ENCODE data around the gene ITCH.

DNA sequence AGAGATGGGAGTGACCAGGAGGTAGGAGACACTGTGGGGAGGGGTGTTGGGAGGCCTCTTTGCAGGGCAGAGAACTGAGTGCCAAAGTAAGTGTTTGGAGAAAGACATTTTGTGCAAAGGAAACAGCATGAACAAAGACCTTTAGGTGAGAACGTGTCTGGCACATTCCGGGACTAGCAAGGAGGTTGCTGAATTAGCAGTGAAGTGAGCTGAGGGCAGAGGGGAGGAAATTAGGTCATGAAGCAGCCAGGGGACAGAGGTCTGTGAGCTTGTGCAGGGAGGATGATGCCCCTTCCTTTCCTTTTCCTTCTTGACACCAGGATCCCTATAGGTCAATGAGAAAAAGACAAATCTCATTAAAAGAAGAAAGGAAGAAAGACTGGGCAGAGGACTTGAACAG lies 38.5 kb upstream of the ITCH start:
- TF ChIP-seq EZH2 (IDR thresholded peaks at IDR 0.05; ENCODE audit: insufficient read depth, poor library complexity, severe bottlenecking): no peak
- TF ChIP-seq EZH2phosphoT487 (IDR thresholded peaks at IDR 0.05; ENCODE audit: insufficient read depth, low read depth): no peak
